Fibroblast of peridontal ligament (primary cell): Measurements from ENCODE around the gene RNF208.

Source experiments
- DNase-seq: peaks from one replicate; pipeline ENCODE4 v3.0.0-alpha.2; 2010; ENCODE audit errors: extremely low read depth

RNF208 gene

GRCh38 chr9:137222190-137223077 is at the start of gene RNF208:
Gene RNF208, minus strand, starts transcription at chr9:137222240. Its CDS starts 1,028 bp downstream, at chr9:137221212.
- no peak for DNase-seq

GRCh38 chr9:137271696-137272076 is 49.6 kb upstream of the RNF208 start:
- no peak for DNase-seq

GRCh38 chr9:137270929-137271695 is 49.1 kb upstream of the RNF208 start:
- no peak for DNase-seq

- peak; percentile 41 for DNase-seq
Measured at GRCh38 chr9:137269231-137269772, 47.3 kb upstream of the RNF208 start.

- DNase-seq: no peak
Measured at GRCh38 chr9:137268538-137269201, 46.6 kb upstream of the RNF208 start.

- DNase-seq: no peak
Measured at GRCh38 chr9:137267933-137268355, 45.9 kb upstream of the RNF208 start.

GRCh38 chr9:137266585-137267453 is 44.8 kb upstream of the RNF208 start:
- no peak for DNase-seq

GRCh38 chr9:137266162-137266527 is 44.1 kb upstream of the RNF208 start:
- no peak for DNase-seq

GRCh38 chr9:137265496-137266161 is 43.6 kb upstream of the RNF208 start:
- no peak for DNase-seq

- no peak for DNase-seq
Measured at GRCh38 chr9:137264067-137264466, 42.0 kb upstream of the RNF208 start.

- DNase-seq: no peak
Measured at GRCh38 chr9:137263506-137263905, 41.5 kb upstream of the RNF208 start.

GRCh38 chr9:137262909-137263285 is 40.9 kb upstream of the RNF208 start:
- DNase-seq: no peak

- DNase-seq: peak; percentile 52
Measured at GRCh38 chr9:137262173-137262908, 40.3 kb upstream of the RNF208 start.

- DNase-seq: no peak
Measured at GRCh38 chr9:137256856-137257255, 34.8 kb upstream of the RNF208 start.

GRCh38 chr9:137256362-137256761 is 34.3 kb upstream of the RNF208 start:
- DNase-seq: no peak

GRCh38 chr9:137255448-137256114 is 33.5 kb upstream of the RNF208 start:
- peak; percentile 9 for DNase-seq

GRCh38 chr9:137254624-137255447 is 32.8 kb upstream of the RNF208 start, which contains the start of gene NELFB:
Gene NELFB, plus strand, starts transcription at chr9:137255327.
- peak; percentile 82 for DNase-seq
